Nephron progenitor cell (in vitro differentiated cells): ENCODE data around the gene POLRMT.

Experiments used
- DNase-seq: peaks from one replicate; pipeline ENCODE4 v3.0.0; 2021
- H3K27ac Mint-ChIP-seq: 2 replicates; pipeline ENCODE4 v1.8.0; 2021; ENCODE audit warnings: mild to moderate bottlenecking, moderate library complexity, mixed read lengths
- H3K27me3 Mint-ChIP-seq: 2 replicates; pipeline ENCODE4 v1.8.0; 2021; ENCODE audit warnings: mild to moderate bottlenecking, low read depth, mixed read lengths; ENCODE audit not compliant: poor library complexity
- H3K36me3 Mint-ChIP-seq: 2 replicates; pipeline ENCODE4 v1.8.0; 2021; ENCODE audit warnings: low read depth, mixed read lengths
- H3K4me1 Mint-ChIP-seq: 2 replicates; pipeline ENCODE4 v1.8.0; 2021; ENCODE audit warnings: mixed read lengths
- H3K4me3 Mint-ChIP-seq: 2 replicates; pipeline ENCODE4 v1.8.0; 2021; ENCODE audit warnings: mild to moderate bottlenecking, moderate library complexity, mixed read lengths
- H3K9me3 Mint-ChIP-seq: 2 replicates; pipeline ENCODE4 v1.8.0; 2021; ENCODE audit warnings: mild to moderate bottlenecking, moderate library complexity, mixed read lengths
- CTCF ChIP-seq: fragments of 200-600 bp; sonication (generic); IDR thresholded peaks from 2 replicates; pipeline ENCODE4 v1.5.0; 2021; ENCODE audit warnings: antibody characterized with exemption

Gene POLRMT

GRCh38 chr19:567296-567900 lies 65.9 kb downstream of the POLRMT start:
- H3K27me3 Mint-ChIP-seq, result peaks cover 7% of the 10 kb centered on the region
- H3K36me3 Mint-ChIP-seq, result peaks cover 34% of the 10 kb centered on the region
- DNase-seq, result no peak
- H3K4me1 Mint-ChIP-seq, result peaks cover 36% of the 10 kb centered on the region
- peaks cover 34% of the 10 kb centered on the region for H3K9me3 Mint-ChIP-seq
- H3K4me3 Mint-ChIP-seq, result peak overlapping the region; percentile 63
- TF ChIP-seq CTCF, result no peak
- H3K27ac Mint-ChIP-seq, result peak overlapping the region; percentile 97
